IPS-11a (cell line): Measurements from ENCODE around the gene MICAL2.

Experiments used
- H3K4me3 ChIP-seq: one replicate; pipeline ENCODE4 v1.5.1; 2013; ENCODE audit warnings: low read depth, low read length, control low read depth

Gene MICAL2

DNA sequence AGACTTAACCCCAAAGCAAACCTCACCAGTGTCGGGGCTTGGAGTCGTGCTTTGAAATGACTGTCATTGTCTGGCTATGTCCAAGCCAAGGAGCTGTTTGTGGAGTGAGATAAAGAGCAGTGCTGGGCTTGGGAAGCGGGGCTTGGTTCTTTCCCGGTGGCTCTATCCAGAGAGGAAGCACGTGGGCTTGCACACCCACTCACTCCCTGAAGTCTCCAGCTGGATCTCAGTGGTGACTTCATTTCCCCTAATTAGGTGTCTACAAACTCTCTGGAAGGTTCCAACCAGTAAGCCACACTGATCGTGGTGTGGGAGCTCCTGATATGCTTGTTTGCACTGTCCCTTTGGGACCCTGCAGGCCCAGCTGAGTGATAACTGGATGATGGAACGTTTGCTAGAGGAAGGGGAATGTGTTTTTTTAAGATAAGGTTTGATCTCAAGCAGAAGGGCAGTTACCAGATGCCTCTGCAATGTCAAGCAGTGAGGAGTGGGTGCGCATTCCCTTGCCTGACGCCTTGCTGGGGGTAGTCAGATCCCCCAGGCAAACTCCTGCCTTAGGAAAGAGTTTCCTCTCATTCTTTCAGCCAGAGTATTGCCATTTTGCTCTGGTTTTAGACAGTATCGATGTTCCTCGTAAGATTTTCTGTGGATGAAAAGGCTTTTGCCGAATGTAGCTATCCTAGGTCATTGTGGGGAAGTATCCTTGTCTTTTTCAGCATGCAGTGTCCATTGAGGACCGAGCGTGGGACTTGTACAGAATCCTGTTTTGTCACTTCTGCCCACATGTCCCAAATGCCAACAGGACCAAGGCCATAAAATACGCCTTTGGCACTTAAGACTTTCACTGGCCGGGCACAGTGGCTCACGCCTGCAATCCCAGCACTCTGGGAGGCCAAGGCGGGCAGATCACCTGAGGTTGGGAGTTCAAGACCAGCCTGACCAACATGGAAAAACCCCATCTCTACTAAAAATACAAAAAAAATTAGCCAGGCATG, 90.9 kb downstream of the MICAL2 start:
- no peak overlapping the region for H3K4me3 ChIP-seq

DNA sequence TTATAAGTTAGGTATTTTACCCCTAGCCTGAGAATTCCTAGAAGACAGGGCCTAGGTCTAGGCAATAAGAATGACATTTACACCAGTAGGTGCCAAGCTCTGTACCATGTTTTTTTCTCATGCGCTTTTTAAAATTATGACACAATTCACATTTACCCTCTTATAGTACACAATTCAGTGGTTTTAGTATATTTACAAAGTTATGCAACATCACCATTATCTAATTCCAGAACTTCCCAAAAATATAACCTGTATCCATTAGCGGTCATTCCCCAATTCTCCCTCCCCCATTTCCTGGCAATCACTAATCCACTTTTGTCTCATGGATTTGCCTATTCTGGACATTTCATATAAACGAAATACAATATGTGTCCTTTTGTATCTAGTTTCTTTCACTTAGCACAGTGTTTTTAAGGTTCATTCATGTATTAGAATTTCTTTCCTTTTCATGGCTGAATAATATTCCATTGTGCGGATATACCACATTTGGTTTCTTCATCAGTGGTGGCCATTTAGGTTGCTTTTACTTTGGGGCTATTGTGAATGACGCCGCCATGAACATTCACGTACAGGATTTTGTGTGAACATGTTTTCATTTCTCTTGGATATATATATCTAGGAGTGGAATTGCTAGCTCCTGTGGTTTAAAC, 92.4 kb downstream of the MICAL2 start:
- H3K4me3 ChIP-seq, result no peak overlapping the region

DNA sequence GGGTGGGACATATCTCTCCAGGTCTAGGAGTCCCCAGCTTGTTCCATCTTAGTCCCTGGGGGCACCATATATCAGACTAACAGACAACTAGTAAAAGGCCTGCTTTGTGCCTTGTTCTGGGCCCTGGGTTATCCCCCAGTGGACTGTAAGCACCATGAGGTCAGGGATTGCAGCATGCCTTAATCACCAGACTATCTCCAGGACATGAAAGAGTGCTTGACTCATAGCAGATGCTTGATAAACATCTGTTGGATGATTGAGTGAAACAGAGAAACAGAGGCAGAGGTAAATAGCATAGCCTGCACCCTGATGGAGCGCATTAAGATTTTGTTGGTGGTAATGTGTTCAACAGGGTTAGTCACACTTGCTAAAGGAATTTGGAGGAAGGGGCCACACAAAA, 94.1 kb downstream of the MICAL2 start:
- H3K4me3 ChIP-seq, result no peak overlapping the region

DNA sequence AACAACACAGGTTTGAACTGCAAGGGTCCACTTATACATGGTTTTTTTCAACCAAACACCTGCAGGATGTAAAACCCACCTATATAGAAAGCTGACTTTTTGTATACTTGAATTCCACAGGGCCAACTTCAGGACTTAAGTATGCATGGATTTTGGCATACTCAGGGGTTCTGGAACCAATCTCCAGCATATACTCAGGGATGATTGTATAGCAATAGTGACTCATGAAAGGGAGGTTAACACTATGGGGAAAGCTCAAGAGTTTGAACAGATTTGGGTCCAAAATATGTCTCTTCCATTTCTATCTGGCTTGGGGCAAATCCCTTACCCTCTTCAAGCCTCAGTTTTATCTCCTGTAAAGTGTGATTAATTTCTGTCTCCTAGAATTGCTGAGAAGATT, 94.9 kb downstream of the MICAL2 start:
- no peak overlapping the region for H3K4me3 ChIP-seq

DNA sequence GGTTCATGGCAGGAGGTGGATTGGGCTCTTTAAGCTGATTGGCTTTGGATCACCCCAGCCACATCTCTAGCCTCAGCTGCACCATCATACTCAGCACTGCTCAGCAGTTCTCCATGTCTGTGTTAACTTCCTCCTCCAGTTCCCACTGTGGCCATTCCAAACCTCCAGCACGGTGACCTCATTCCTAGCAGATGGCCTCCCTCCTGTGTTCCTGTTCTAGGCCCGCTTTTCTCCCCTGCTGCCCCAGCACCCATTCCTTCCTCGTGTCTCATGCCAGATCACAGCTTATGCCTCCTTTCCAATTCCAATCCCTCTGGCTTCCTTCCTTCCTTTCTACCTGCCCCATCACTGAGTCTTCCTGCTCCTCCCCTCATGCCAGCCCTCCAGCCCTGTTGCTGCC, 96.1 kb downstream of the MICAL2 start:
- no peak overlapping the region for H3K4me3 ChIP-seq

DNA sequence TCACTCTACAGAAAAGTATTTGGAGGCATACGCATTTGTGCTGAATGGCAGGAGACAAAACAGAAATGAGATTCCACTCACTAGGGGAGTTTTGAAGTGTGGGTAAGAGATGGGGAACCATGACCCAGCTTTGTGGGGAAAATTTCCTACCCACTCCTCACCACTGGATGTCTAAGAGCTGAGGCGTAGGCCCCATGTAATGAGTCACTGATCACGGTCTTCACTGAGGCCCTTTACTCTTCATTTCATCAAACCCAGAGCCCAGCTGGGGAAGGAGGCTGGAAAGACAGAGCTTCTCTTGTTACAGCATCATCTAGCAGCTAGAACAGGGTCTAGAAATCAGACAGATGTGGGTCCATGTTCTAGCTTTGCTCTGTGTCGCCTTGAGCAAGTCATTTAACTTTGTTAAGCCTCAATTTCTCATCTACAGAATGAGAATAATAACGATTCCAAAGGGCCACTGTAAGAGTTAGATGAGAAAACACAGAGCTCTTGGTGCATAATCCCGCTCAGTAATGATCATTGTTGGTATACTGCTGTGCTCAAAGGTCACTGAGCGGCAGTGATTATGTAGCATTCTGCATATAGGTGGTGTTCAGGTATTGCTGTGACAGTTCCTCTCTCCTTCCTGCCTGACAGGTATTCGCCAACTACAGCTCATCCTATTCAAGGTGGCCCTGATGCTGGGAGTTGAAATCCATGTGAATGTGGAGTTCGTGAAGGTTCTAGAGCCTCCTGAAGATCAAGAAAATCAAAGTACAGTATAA, 97.2 kb downstream of the MICAL2 start:
- no peak overlapping the region for H3K4me3 ChIP-seq

DNA sequence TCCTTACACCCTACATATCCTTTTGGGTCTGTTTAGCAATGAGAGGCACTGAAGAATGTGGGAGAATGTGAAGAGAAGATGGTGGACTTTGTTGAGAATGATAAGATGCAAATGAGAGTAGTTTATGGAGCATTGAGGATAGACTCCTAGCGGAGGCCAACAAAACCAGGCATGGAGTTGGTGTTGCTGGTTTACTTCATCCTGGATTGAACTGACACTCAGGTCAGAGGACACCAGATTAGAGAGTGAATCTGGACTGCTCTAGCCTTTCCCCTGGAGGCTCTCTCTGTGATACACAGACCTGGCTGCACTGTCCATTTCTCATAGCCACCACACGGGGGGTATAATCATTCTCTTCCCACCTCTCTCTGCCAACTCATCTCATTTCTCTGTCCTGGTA, 98.7 kb downstream of the MICAL2 start:
- H3K4me3 ChIP-seq, result no peak overlapping the region

DNA sequence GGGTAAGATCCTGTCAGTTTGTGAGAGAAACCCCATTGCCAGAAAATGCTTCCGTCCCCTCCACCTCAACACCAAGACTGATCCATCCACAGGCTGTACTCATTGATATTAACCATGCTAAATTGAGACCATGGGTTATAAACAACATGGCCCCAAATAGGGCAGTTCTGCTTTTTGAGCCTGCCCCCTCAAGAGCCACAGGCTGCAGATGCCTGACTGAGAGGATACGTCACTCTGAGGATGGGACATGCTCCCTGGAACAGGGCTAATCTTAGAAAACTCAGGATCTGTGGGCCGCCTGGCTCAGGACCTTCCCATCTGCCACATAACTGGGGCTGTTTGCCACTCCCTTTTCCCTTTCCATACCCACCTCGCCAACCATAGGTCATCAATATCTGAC, 99.8 kb downstream of the MICAL2 start:
- no peak overlapping the region for H3K4me3 ChIP-seq

DNA sequence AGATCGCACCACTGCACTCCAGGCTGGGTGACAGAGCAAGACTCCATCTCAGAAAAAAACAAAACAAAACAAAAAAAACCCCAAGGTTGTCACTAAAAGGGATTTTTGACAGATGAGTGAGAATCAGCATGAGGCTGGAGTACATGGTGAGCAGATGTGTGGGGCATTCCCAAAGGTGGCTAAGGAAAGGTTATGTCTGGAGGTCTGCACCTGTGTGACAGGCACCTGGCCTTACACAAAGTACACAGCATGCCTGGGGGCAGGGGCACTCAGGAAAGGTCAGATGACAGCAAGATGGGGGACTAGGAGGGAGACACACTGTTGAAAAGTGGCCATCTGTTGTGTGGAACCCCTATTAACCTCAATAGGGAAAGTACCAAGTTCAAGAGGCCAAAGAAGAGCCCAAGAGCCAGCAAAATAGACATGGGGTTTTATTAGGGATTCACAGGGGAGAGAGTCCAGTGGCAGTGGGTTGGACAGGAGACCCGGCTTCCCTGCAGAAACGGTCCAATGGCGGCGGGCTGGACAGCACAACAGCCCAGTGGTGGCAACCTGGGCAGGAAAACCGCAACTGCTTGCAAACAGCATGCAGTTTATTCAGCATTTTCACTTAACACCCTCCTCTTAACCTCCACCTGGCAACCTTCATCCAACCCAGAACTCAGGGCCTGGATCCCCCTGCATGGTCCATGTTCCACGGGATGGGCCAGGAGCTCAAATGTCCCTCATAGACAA, 101.1 kb downstream of the MICAL2 start:
- no peak overlapping the region for H3K4me3 ChIP-seq

DNA sequence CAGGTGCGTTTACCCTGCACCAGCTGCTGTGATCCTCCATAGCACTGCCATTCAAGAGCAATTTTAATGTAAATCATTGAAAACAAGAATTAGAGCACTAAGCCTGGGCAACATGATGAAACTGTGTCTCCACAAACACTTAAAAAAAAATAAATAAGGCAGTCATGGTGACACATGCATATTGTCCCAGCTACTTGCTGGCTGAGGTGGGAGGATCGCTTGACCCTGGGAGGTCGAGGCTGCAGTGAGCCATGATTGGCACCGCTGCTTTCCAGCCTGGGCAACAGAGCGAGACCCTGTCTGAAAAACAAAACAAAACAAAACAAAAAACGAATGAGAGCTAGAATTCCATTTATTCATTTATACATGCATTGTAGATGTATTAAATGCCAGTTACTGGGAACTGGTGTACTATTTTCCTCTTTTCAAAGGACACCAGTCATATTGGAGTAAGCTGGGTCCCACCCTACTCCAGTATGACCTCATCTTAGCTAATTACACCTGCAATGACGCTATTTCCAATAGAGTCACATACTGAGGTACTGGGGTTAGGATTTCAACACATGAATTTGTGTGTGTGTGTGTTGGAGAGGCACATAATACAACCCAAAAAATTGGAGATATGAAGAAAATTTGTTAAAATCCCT, 101.9 kb downstream of the MICAL2 start:
- no peak overlapping the region for H3K4me3 ChIP-seq

DNA sequence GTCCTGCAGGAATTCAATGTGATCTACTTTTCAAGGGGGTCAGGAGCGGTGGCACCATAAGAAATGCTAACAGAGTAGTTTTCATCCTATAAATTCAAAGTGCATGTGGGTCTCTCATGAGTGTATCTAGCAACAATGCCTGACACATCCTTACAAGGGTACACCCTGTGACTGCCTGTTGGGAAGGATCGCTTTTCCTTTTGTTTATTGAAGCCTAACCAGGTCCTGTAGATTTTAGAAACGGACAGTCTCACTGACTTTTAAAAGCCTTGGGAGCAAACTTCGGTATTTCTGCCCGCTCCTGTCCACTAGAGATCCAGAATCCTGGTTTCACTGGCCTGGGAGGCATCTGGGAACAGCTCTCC, 102.4 kb downstream of the MICAL2 start:
- H3K4me3 ChIP-seq, result no peak overlapping the region

DNA sequence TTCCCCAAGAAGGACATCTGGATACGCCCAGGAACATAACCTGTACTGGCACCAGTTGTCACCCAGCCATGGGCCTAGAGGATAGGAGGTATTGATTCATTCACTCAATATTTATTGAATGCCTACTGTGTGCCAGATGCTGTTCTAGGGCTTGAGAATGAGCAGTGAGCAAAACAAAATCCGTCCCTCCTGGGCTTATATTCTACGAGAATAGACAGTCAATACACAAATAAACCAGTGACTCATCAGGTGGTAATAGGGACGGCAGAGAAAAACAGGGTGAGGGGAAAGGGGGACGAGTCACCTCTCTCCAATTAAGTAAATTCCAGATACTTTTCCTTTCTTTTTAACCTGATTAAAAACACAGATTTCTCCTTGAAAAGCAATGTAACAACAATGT, 103.5 kb downstream of the MICAL2 start:
- H3K4me3 ChIP-seq, result no peak overlapping the region

DNA sequence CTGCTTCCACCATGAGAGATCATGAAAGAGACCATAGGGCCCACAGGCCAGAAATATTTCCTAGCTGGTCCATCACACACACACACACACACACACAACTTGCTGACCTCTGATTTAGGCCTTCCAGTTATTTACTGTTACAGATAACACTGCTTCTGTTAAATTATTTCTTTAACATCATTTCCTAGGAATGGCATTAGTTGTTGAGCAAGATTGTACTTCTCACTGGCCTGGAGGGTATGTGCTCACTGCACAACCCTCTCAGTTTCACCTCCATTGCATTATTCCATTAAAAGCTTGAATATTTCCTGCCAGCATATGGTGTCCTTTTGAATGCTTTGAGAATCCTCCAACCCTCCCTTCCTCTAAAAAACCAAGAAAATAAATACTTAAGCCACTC, 104.4 kb downstream of the MICAL2 start:
- H3K4me3 ChIP-seq, result no peak overlapping the region

DNA sequence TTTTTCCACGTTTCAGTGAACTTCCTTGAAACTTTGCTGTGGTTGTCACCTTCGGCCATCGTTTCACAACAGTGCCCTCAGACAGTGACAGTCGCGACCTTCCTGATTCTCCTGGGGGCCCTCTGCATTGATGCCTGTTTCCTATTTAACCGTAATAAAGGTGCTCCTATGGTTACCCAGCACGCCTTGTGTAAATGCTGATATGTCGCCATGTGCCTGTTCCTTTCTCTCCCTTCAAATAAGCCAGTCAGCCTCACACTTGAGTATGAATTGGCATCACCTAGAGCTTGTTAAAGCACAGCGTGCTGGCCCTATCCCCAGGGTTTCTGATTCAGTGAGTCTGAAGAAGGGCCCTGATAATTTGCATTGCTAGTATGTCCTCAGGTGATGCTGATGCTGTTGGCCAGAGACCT, 104.8 kb downstream of the MICAL2 start:
- H3K4me3 ChIP-seq, result no peak overlapping the region

DNA sequence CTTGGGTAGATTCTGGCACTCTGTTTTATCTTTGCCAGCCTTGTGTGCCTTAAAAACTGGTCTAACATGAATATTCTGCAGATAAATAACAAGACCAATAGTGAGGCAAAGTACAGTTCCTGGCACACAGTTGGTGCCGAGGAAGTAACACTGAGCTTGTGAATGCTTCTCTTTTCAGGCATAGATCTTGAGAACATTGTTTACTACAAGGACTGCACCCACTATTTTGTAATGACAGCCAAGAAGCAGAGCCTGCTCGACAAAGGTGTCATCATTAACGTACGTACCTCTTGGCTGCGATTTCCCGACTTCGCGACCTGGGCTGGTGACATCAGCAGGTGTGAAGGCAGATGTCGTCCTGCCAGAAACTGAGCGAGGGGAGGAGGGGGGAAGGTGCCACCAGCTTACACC, 105.7 kb downstream of the MICAL2 start:
- H3K4me3 ChIP-seq, result no peak overlapping the region

DNA sequence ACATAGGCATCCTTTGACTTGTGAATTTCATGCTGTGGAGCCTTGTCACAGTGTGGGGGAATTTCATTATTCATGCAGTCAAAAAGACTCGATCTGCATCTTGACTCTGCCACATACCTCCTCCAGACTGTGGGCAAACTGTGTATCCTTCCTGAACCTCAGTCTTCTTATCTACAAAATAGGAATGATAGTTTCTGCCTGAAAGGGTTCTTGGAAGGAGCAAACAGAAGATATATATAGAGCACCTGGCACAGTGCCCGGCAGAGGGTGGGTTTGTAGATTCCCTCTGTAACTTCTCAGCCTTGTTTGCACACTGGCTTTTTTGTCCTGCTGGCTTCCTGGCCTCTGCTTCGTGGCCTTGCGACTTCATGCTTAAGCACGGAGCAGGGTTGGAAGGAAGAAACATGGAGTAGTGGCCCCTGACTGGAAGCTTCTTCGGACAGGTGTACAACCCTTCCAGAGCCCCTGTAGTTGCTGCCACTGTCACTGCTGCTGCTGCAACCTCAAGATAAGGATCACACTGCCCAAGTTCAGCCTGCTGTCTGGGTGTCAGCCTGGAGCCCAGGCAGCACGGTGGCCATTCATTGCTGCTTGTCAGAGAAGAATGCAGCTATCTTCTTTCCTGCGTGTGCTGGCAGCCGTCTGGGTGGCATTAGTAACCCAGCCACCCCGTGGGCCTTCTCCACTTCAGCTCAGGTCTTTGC, 106.4 kb downstream of the MICAL2 start:
- no peak overlapping the region for H3K4me3 ChIP-seq

DNA sequence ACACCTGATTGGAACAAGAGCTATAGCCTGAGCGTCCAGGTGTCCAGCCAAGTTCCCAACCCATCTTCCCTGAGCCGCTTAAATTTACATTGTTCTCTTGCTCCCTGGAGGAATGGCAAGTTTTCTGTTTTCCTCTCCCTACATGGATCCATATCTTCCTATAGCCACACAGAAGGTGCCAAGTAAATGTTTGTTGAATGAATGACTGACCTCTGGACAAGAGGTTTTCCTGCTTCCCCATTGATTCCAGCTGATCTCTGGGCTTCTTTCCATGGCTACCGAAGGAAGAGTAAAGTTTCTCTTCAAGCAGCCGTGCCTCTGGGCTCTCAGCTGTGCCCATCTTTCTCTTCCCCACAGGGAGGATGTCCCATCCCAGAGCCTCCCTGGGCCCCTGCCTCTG, 107.5 kb downstream of the MICAL2 start:
- H3K4me3 ChIP-seq, result no peak overlapping the region

DNA sequence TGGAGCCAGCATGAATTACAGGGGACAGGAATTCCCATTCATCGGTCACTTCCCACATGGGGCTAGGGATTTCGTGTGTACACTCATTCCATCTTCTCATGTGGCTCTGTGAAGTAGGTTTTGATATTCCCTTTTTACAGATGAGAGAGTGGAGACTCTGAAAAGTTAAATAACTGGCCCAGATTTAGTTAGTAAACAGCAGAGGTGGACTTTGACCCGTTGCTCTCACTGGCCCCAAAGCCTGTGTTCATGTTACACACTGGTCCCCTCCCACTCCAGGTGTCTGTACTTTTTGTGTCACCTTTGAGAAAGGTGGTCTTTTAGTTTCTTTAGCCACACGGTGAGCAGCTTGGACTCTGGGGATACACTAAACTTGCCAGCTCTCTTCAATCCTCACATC, 108.5 kb downstream of the MICAL2 start:
- H3K4me3 ChIP-seq, result no peak overlapping the region

DNA sequence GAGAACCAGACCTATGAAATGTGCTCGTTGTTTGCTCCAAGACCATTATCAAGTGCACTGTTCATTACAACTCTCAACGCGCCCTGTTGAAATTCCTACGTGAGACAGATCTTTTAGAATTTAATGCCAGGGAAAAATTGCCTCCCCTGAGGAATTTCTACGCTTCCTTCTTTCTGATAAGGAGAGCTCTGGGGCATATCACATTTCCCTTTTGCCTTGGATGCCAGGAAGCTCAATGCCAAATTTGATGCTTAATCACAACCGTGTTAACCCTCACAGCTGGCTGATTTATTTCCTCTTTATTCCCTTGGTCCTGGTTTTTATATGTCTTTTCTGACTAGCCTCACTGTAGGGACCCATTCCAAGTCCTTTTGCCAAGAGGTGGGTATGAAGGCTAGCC, 109.4 kb downstream of the MICAL2 start:
- no peak overlapping the region for H3K4me3 ChIP-seq

DNA sequence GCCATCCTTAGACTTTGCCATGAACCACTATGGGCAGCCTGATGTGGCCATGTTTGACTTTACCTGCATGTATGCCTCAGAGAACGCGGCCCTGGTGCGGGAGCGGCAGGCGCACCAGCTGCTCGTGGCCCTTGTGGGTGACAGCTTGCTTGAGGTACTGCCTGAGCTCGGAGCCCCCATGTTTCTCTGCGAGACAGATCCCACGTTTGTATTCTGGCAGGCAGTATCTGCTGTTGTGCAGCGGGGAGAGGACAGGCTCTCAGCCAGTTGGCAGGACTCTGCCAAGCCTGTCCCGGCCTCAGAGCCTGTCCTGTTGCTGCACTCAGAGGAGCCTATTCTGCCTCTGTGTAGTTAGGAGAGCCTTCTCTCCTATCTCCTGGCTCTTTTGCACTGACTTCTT, 109.9 kb downstream of the MICAL2 start:
- no peak overlapping the region for H3K4me3 ChIP-seq
